NB4 (cell line): ENCODE data around the gene CBX5.

Experiments used
- CTCF ChIP-seq: IDR thresholded peaks from one replicate; pipeline ENCODE4 v1.5.1; 2012; ENCODE audit warnings: low read depth, low read length
- MAX ChIP-seq: IDR thresholded peaks from 2 replicates; pipeline ENCODE4 v1.6.1; 2011; ENCODE audit warnings: low read depth, low read length
- MYC ChIP-seq: IDR thresholded peaks from 2 replicates; pipeline ENCODE4 v1.6.1; 2011; ENCODE audit warnings: low read depth, low read length
- POLR2A ChIP-seq: IDR thresholded peaks from 2 replicates; pipeline ENCODE4 v1.6.1; 2011; ENCODE audit warnings: mild to moderate bottlenecking; ENCODE audit not compliant: insufficient read length; ENCODE audit errors: extremely low read depth

GRCh38 chr12:54258201-54258681 lies 21.7 kb downstream of the CBX5 start:
- TF ChIP-seq CTCF = no peak
- no peak for TF ChIP-seq MAX
- TF ChIP-seq POLR2A = no peak
- TF ChIP-seq MYC = no peak
